Kidney epithelial cell (primary cell): ENCODE measurements around the gene FANK1. TPM values are rescaled to one million over a fixed set of nuclear protein-coding genes. Genes with fewer than 3 reads are reported as not detected.
"Not testable (repeated sequence)": the region's sequence is repeated elsewhere in the genome, so short reads cannot be mapped to it uniquely, and the experiment has no call there.

Source experiments
- DNase-seq: peaks from one replicate; pipeline ENCODE4 v3.0.0-alpha.2; 2010; ENCODE audit warnings: low read depth
- H3K27me3 ChIP-seq: 2 replicates; pipeline ENCODE4 v1.6.0; 2011; ENCODE audit warnings: low read length; ENCODE audit not compliant: control insufficient read depth, insufficient read depth
- H3K36me3 ChIP-seq: 2 replicates; pipeline ENCODE4 v1.5.1; 2011; ENCODE audit warnings: low read length; ENCODE audit not compliant: control insufficient read depth, insufficient read depth
- H3K4me3 ChIP-seq: 2 replicates; pipeline ENCODE4 v1.5.1; 2011; ENCODE audit warnings: low read depth, mild to moderate bottlenecking, control low read depth, low read length
- total RNA-seq: library from RNA; depleted of rRNA; stranded (reverse); fragments of >200 nt; gene quantifications from 2 replicates; pipeline ENCODE4 v1.2.3, GENCODE V29; 2015
- TF ChIP-seq, protein P1 (sequence below): IDR thresholded peaks from 2 replicates; pipeline ENCODE4 v1.5.1; 2011; ENCODE audit warnings: mild to moderate bottlenecking, moderate library complexity, low read length, control low read depth, inconsistent platforms; ENCODE audit not compliant: insufficient read depth, poor library complexity, severe bottlenecking

Gene FANK1, protein sequence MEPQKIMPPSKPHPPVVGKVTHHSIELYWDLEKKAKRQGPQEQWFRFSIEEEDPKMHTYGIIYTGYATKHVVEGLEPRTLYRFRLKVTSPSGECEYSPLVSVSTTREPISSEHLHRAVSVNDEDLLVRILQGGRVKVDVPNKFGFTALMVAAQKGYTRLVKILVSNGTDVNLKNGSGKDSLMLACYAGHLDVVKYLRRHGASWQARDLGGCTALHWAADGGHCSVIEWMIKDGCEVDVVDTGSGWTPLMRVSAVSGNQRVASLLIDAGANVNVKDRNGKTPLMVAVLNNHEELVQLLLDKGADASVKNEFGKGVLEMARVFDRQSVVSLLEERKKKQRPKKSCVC
- 5.3 and 7.5 TPM in 2 replicates for total RNA-seq

DNA sequence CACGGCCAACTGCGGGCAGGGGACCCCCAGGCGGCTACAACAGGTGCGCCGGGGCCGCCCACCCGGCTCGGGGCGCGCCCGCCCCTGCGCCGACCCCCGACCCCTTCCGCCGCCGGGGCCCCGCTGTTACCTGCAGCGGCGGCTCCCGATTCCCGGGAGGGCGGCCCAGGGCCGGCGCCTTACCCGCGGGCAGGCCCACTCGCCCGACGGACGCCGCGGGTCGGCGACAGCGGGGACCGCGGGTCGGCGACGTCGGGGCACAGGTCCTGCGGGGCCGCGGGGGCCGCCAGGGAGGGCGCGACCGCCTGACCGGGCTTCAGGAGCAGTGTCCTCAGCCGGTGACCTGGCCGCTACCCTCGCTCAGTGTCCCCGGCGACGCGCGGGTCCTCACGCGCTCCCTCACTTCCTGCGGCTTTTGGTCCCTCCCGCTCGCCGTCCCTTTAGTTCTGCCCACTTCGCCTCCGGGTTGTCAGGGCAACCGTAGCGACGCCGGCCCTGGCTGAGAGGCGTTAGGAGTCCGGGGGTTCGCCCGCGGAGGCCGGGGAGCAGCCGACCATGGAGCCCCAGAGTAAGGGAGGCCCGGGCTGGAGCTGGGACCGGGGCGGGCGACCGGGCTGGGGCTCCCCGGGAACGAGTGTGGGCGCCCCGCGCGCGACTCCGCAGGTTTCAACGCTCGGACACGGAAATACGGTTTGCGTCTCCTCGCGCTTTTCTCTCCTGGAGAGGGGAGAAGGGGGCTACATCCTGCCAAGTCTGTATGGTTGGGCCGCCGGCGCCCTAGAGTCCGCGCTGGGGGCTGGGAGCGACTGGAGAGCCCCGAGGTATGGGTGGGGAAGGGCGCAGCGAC lies at the start of gene FANK1:
Gene FANK1 (plus strand): TSS at position 477 of the 847 bp plus-strand sequence. CDS start 79 bp downstream, at position 556.
- peak; percentile 35 for DNase-seq
- H3K36me3 ChIP-seq, H3K27me3 ChIP-seq: not testable (repeated sequence)
- H3K4me3 ChIP-seq: peak within 1 kb of the TSS; percentile 86

DNA sequence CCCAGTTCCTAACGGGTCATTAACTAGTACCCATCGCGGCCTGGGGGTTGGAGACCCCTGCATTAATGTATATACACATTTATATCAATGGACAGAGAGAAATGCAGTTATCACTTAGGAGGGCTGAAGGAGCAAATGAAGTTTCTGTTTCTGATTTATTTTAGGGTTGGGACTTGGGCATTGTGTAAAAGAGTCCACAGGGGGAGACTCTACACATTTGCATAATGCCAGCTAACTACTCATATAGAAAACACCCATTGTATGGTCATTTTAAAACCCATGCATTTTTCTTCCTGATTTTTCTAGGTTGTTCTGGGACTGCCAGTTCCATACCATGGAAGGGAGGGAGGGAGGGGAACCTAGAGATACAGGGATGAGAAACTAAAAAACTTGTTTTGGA lies 49.5 kb upstream of the FANK1 start:
- TF ChIP-seq, protein P1, sequence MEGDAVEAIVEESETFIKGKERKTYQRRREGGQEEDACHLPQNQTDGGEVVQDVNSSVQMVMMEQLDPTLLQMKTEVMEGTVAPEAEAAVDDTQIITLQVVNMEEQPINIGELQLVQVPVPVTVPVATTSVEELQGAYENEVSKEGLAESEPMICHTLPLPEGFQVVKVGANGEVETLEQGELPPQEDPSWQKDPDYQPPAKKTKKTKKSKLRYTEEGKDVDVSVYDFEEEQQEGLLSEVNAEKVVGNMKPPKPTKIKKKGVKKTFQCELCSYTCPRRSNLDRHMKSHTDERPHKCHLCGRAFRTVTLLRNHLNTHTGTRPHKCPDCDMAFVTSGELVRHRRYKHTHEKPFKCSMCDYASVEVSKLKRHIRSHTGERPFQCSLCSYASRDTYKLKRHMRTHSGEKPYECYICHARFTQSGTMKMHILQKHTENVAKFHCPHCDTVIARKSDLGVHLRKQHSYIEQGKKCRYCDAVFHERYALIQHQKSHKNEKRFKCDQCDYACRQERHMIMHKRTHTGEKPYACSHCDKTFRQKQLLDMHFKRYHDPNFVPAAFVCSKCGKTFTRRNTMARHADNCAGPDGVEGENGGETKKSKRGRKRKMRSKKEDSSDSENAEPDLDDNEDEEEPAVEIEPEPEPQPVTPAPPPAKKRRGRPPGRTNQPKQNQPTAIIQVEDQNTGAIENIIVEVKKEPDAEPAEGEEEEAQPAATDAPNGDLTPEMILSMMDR: no peak
- H3K27me3 ChIP-seq: no peaks in the 10 kb centered on the region
- H3K4me3 ChIP-seq: no peak overlapping the region
- DNase-seq: no peak
- peaks cover 1% of the 10 kb centered on the region for H3K36me3 ChIP-seq

DNA sequence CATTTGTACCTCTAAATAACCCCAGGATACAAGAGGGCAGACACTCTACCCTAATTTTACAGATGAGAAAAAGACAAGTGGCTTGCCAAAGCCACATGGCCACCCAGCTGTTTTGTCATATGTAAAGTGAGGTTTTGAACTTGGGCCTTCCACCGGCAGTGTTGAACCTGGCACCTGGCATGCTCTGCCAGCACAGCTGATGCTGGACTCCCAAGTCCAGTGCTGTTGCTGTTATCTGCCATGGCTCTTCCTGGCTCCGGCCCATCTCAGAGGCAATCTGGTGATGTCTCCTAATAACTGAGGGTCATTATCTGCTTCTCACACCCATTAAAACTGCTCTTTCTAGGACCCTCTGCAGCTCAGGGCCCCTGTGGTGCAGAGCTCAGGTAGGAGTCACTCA lies 48.0 kb upstream of the FANK1 start:
- peaks cover 1% of the 10 kb centered on the region for H3K36me3 ChIP-seq
- TF ChIP-seq, protein P1: no peak
- DNase-seq: no peak

DNA sequence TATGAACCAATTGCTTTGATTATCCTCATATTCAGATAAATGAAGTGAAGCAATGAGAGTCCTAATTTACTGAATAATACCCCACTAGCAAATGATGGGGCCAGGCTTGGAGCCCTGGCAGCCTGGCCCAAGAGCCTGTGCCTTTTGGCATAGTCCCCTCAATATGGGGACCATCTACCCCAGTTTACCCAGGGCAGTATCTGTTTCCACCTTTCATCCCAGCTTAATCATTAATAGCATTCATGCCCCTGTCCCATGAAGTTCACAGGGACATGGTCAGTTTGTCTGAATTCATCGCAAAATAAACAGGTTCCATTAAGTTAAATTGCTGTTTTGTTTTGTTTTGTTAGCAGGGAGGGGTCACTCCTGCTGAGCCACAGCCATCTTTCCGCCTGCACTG lies 47.5 kb upstream of the FANK1 start:
- no peak for DNase-seq
- Histone ChIP-seq H3K4me3 (no peak overlapping the region), H3K36me3 (peaks cover 1% of the 10 kb centered on the region)

More for the DNA sequence above, 48.0 kb upstream of the FANK1 start:
- H3K4me3 ChIP-seq: no peak overlapping the region
- H3K27me3 ChIP-seq: no peaks in the 10 kb centered on the region

DNA sequence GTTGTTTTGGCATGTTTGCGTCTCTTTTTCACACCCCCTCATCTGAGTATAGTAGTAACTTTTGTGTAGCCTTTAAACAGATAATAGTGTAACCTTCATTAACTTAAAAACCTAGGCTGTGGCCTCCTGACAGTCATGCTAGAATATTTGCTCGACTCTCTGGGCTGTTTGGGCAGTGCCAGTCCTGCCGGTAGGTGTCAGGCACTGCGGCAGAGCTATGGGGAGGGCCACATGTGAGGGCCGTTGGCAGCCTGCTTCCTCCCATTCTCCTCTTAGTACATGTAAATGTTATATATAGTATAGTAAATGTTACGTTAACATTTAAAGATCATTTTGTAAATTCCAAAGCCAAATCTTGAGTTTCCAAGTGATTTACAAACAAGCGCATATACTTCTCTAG lies 46.9 kb upstream of the FANK1 start:
- no peak for DNase-seq
- Histone ChIP-seq H3K4me3 (no peak overlapping the region), H3K27me3 (no peaks in the 10 kb centered on the region), H3K36me3 (peaks cover 1% of the 10 kb centered on the region)
- TF ChIP-seq, protein P1: no peak

More for the DNA sequence above, 47.5 kb upstream of the FANK1 start:
- TF ChIP-seq, protein P1: no peak
- no peaks in the 10 kb centered on the region for H3K27me3 ChIP-seq
